Measurements from ENCODE around the gene PDE6H.

PDE6H gene

GRCh38 chr12:14946861-14947260, 26.0 kb upstream of the PDE6H start:
- TF ChIP-seq ZFP30 (CRISPR knock-in tag; IDR thresholded peaks at IDR 0.05) = no peak
- no peak for TF ChIP-seq CSRNP3 (CRISPR knock-in tag; IDR thresholded peaks at IDR 0.05)
- no peak for TF ChIP-seq TSHZ2 (CRISPR knock-in tag; IDR thresholded peaks at IDR 0.05)
- TF ChIP-seq RARB (CRISPR knock-in tag; IDR thresholded peaks at IDR 0.05) = no peak
- no peak for TF ChIP-seq TOX (CRISPR knock-in tag; IDR thresholded peaks at IDR 0.05; ENCODE audit: borderline replicate concordance)
- no peak for ATAC-seq

- TF ChIP-seq TOX (CRISPR knock-in tag; IDR thresholded peaks at IDR 0.05; ENCODE audit: borderline replicate concordance) (no peak), ISL1 (CRISPR knock-in tag; IDR thresholded peaks at IDR 0.05) (no peak), GLIS3 (CRISPR knock-in tag; IDR thresholded peaks at IDR 0.05) (no peak), ZC3H10 (CRISPR knock-in tag; IDR thresholded peaks at IDR 0.05) (no peak), SNAI2 (CRISPR knock-in tag; IDR thresholded peaks at IDR 0.05) (no peak), ZNF8 (CRISPR knock-in tag; IDR thresholded peaks at IDR 0.05) (no peak), ZNF70 (CRISPR knock-in tag; IDR thresholded peaks at IDR 0.05) (no peak), PPARA (CRISPR knock-in tag; IDR thresholded peaks at IDR 0.05; ENCODE audit: borderline replicate concordance) (no peak), ESRRG (CRISPR knock-in tag; IDR thresholded peaks at IDR 0.05) (no peak), CREB5 (CRISPR knock-in tag; IDR thresholded peaks at IDR 0.05; ENCODE audit: low read depth) (no peak), TCF4 (CRISPR knock-in tag; IDR thresholded peaks at IDR 0.05; ENCODE audit: borderline replicate concordance) (no peak), POU6F1 (CRISPR knock-in tag; IDR thresholded peaks at IDR 0.05; ENCODE audit: borderline replicate concordance, low read depth) (no peak), ARNTL (CRISPR knock-in tag; IDR thresholded peaks at IDR 0.05; ENCODE audit: borderline replicate concordance, low read depth) (no peak), PATZ1 (CRISPR knock-in tag; IDR thresholded peaks at IDR 0.05; ENCODE audit: borderline replicate concordance) (no peak), CSRNP3 (CRISPR knock-in tag; IDR thresholded peaks at IDR 0.05) (no peak), CSDC2 (CRISPR knock-in tag; IDR thresholded peaks at IDR 0.05) (no peak), ZFP30 (CRISPR knock-in tag; IDR thresholded peaks at IDR 0.05) (no peak), ZFP3 (CRISPR knock-in tag; IDR thresholded peaks at IDR 0.05) (no peak), BACH2 (CRISPR knock-in tag; IDR thresholded peaks at IDR 0.05; ENCODE audit: borderline replicate concordance) (no peak)
- peak; percentile 72 for ATAC-seq
These were observed 24.2 kb upstream of the PDE6H start for GRCh38 chr12:14948672-14949071.
